A549 (cell line): Measurements from ENCODE around the gene DTWD1.
"Not testable (repeated sequence)": the region's sequence is repeated elsewhere in the genome, so short reads cannot be mapped to it uniquely, and the experiment has no call there.

Experiments used
- BHLHE40 ChIP-seq: IDR thresholded peaks from 2 replicates; pipeline ENCODE4 v1.6.1; 2012; ENCODE audit warnings: low read depth, low read length, inconsistent platforms
- POLR2A ChIP-seq: IDR thresholded peaks from 2 replicates; pipeline ENCODE4 v1.6.1; 2012; ENCODE audit warnings: mild to moderate bottlenecking, low read length
- POLR2AphosphoS2 ChIP-seq: conservative IDR thresholded peaks from 2 replicates; pipeline ENCODE4 v1.6.1; 2012; ENCODE audit warnings: low read length, improper control_type of control experiment, inconsistent platforms
- SMC3 ChIP-seq: fragments of >200 bp; sonication (Bioruptor Twin); formaldehyde crosslinking; IDR thresholded peaks from 3 replicates; pipeline ENCODE4 v1.6.1; 2018; ENCODE audit warnings: inconsistent platforms
- TF ChIP-seq, protein P1 (sequence below): fragments of >200 bp; sonication (Bioruptor Twin); formaldehyde crosslinking; IDR thresholded peaks from 3 replicates; pipeline ENCODE4 v1.5.1; 2016
- TF ChIP-seq, protein P2 (sequence below): IDR thresholded peaks from 2 replicates; pipeline ENCODE4 v1.6.1; 2012; ENCODE audit warnings: low read depth, borderline replicate concordance

DNA sequence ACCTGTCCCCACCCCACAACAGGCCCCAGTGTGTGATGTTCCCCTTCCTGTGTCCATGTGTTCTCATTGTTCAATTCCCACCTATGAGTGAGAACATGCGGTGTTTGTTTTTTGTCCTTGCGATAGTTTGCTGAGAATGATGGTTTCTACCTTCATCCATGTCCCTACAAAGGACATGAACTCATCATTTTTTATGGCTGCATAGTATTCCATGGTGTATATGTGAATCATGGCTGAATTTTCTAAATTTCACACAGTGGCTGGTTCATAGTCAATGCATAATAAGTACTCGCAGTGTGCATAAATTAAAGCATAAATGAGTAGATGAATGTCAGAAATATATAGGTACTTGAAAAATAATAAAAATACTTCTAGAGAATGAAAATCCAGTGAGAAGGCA is 8.6 kb upstream of the DTWD1 start:
- not testable (repeated sequence) for TF ChIP-seq SMC3, POLR2A, BHLHE40, POLR2AphosphoS2
- TF ChIP-seq, protein P1, sequence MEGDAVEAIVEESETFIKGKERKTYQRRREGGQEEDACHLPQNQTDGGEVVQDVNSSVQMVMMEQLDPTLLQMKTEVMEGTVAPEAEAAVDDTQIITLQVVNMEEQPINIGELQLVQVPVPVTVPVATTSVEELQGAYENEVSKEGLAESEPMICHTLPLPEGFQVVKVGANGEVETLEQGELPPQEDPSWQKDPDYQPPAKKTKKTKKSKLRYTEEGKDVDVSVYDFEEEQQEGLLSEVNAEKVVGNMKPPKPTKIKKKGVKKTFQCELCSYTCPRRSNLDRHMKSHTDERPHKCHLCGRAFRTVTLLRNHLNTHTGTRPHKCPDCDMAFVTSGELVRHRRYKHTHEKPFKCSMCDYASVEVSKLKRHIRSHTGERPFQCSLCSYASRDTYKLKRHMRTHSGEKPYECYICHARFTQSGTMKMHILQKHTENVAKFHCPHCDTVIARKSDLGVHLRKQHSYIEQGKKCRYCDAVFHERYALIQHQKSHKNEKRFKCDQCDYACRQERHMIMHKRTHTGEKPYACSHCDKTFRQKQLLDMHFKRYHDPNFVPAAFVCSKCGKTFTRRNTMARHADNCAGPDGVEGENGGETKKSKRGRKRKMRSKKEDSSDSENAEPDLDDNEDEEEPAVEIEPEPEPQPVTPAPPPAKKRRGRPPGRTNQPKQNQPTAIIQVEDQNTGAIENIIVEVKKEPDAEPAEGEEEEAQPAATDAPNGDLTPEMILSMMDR, result not testable (repeated sequence)
- TF ChIP-seq, protein P2, sequence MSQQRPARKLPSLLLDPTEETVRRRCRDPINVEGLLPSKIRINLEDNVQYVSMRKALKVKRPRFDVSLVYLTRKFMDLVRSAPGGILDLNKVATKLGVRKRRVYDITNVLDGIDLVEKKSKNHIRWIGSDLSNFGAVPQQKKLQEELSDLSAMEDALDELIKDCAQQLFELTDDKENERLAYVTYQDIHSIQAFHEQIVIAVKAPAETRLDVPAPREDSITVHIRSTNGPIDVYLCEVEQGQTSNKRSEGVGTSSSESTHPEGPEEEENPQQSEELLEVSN, result not testable (repeated sequence)
